ENCODE results near the gene RPL36A.

Gene RPL36A

DNA sequence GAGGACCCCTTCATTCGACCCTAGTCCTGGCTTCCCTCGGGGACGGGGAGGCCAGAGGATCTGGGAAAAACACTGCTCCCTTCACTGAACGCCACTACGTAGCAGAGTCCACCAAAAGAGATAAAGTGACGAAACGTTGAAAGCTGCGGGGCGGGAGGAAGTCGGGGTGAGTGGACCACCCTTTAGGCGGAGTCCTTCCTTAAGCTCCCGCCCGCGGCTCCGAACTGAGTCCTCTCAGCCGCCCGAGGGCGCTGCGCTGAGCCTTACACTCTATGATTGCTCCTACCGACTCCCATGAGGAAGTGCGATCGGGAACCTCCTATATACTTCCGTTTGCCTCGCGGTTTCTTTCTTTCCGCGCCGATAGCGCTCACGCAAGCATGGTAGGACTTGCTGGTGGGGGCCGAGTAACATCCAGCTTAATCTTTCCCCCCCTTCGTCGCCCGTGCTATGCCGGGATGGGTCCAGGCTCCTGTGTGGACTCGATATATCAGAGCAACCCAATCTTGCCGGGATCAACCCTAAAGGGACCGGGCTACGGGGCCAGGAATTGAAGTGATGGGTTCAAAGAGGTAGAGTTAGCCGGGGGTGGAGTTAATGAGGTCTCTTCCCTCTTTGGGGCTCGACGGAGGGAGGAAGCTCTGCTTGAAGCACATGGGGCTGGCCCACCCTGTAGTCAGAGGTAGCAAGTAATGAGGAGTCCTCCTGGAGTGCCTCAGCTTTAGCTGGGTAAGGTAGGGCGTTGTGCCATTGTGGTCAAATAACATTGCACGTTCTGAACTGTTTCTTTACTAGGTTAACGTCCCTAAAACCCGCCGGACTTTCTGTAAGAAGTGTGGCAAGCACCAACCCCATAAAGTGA lies at the start of gene RPL36A:
RPL36A (plus strand) TSS at position 348 of the 862 bp plus-strand sequence; CDS start at position 381, 33 bp downstream.
- DNase-seq (ENCODE audit: low read depth in 1 of 2, low spot score in 1 of 2): peak; percentile 47 to 69

DNA sequence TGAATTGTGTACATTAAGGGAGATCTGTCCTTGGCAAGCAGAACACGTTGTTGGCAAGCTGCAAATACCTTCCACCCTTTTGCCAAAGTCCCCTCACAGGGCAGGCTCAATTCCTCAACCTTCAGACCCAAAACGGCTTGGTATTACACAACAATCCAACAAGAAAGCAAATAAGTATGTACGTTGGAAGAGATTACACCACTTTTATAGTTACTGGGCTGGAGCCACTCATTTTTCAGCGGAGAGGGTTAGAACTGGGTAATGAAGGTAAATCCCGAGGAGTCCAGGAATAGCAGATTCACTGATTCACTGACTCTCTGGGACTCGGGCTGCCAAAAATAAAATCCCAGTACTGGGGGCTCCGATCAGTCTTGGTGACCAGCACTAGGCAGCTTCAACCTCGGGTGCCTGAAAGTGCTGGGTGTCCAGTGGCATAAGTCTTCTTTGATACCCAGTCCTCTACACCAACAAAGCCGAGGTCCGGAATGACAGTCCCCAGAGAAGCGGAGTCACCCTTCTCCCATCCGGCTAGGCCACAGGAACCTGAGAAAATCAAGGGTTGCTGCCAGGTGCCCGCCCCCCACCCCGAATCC lies 42.9 kb upstream of the RPL36A start:
- no peak for DNase-seq (ENCODE audit: low read depth in 1 of 2, low spot score in 1 of 2)

DNA sequence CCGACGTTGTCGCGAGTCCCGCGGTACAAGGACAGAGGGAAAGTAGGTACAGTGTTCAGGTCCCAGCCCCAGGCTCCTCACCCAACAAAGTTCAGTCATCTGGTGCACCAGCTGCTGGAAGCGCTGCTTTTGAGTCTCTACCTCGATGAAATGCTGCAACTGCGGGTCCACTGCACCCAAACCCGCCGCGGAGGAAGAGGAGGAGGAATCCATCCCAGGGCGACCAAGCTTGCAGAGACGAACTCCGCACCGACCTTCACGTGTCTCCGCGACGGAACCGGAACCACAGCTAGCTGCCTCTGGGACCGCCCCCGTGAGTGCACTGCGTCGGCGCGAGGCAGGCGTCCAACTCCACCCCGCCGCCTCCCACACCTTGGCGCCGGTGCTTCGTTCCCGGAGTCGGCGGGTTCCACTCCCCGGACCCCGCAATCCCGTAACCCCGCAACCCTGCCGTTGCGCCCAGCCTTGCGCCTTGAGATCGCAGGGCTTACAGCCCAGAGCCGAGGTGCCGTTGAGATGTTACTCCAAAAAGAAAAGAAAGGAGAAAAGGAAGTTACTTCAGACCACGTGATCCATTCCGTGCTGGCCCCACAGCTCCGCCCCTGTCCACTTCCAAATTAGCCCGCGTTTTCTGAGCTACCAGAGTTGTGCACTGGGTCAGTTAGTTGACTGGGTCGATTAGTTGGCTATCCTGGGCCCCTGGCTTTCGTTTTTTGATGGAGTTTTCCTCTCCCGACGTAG lies 42.2 kb upstream of the RPL36A start, which contains the start of gene TIMM8A:
TIMM8A (minus strand) TSS at position 291 of the 741 bp plus-strand sequence; CDS start at position 213, 78 bp downstream.
- DNase-seq (ENCODE audit: low read depth in 1 of 2, low spot score in 1 of 2): peak; percentile 40 to 68

DNA sequence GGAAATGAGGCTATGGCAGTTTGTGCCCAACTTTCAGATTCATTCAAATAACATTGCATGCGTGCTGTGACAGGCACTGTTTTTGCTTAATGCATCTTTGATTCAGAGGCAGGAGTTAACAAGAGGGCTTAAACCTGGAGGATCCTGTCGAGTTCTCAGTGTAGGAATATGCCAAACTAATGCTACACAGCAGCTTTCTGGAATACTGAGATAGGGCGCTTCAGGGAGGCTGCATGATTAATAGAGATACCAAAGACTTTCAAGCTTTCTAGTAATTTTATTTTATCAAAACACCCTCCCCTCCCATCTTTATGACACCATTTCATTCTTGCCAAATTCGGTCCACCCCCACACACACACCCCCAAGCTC lies 41.6 kb upstream of the RPL36A start:
- no peak for DNase-seq (ENCODE audit: low read depth in 1 of 2, low spot score in 1 of 2)

DNA sequence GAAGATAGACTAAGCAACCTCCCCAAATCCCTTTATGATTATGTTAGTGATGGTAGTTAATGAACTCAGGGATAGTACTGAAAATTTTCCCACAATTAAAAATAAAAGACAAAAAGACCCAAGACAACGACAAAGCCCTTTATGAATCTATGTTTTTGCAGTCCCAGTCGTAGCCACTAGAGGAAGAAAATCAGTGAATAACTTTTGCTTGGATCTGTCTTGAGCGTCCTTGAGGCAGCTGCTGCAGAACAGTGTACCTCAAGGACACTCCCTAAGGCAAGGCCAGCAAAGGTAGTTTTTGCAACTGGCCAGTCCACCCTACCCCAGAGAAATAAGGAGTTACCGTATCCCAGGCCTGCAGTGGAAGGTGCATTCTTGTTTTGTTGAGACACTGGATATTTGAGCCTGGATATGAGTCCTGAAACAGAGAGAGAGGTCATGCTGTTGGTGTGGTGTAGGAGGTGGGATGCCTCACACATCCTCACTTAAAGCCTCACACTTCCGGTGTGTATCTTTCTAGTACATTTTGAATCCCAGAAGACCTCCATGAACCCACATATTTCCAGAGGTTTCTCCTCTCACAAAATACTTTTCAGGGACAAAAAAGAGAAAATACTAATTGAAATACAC lies 33.5 kb upstream of the RPL36A start:
- DNase-seq (ENCODE audit: low read depth in 1 of 2, low spot score in 1 of 2): no peak

DNA sequence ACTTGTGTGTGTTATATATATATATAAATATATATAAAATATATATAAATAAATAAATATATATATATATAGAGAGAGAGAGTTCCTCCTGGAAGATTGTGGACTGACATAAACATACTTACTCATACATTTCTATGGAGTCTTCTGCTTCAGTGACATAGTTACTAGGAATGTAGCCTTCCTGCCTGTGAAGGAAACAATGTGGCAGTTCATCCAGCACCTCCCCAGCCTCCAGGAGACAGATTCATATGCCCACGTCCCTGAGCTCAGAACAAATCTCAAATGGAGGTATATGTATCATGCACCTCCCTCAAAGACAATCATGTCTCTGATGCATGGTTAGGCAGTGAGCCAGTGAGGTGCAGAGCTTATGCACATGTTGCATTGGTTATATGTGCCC lies 30.8 kb upstream of the RPL36A start:
- no peak for DNase-seq (ENCODE audit: low read depth in 1 of 2, low spot score in 1 of 2)

DNA sequence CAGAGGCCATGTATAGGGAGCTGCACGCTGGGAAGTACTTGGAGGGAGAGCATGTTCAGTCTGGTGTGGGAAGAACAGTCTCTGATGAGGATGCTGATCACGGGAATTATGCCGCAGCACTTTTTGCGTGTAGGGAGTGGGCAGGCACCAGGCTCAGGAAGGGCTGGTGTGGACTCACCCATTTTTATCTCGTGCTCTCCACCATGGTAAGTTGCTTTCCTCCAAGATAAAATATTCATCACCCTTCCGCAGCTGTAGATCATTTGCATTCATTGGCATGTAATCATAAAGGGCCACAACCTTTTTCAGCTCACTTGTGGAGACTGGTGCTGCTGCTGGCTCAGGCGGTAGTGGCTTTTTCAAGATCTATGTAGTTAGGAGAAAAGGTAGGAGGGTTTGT lies 30.4 kb upstream of the RPL36A start:
- DNase-seq (ENCODE audit: low read depth in 1 of 2, low spot score in 1 of 2): no peak

DNA sequence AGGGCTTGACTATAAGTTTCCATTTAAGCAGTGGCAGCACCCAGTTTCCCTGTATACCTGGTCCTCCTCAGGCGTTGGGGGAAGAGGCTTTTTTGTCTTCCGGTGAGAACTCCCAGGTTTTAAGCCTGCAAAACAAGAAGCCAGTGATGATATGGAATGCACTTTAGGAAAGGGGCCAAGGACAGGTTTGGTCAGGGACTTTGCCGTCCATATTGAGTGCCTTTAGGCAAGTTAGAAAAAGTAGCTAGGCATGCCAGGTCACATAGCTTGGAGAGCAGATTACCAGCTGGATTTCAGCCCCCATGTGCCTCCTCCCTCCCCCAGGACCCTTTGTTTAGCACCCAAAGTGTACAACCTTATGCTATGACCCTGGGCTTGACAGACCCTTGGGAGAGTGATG lies 28.7 kb upstream of the RPL36A start:
- no peak for DNase-seq (ENCODE audit: low read depth in 1 of 2, low spot score in 1 of 2)

DNA sequence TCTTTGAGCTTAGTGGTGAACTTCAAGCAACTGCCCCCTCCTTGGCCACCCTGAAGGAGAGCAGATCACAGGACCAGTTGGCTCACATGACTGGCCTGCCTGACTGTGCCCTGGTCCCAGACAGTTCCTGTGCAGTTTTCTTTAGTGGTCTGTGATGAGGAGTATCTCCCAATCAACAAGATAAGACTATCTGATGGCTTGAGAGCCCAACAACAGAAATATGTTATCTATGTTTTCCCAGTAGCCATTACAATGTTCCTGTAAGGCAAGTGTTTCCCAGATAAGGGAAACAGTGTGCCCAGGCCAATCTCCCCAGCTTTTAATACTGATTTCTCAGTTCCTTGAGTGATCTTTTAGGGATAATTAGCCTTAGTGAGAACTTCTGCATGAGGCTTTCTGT lies 28.1 kb upstream of the RPL36A start:
- no peak for DNase-seq (ENCODE audit: low read depth in 1 of 2, low spot score in 1 of 2)

DNA sequence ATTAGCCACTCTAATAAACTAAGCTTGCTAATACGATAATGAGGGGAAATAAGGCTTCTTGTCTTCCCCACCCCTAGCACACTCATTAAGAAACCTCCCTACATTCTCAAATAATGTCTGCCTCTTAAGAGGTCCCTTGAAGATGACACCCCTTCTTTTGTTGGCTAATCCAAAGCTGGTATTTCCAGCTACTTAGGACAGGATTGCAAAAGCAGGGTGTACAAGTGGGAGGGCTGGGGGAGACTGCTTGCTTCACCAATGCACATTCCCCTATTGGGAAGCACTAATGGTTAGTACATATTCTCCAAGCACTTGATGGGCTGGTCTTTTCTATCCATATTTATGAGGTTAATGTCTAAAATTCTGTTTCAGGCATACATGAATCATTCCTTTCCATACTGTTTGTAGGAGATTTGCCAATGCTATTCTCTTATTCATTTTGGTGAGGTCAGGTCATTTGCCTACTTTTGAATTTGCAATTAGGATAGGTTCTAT lies 25.5 kb upstream of the RPL36A start:
- DNase-seq (ENCODE audit: low read depth in 1 of 2, low spot score in 1 of 2): no peak

DNA sequence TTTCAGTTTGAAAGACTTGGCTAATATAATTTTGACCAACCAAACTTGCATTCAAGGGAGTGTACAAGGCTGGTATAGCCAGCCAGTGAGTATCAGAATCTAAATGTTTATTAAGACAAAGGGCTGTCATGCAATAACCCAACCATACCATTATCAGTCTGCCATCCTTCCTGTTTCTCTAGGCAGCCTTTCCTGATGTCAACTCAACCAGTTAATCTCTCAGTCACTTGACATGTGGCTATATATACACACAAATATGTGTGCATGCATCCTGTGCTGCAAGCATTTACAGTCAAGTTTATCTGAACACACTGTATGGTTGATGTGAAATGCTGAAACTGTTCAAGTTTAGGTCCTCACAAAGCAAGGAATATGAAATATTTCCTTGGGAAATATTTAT lies 22.0 kb upstream of the RPL36A start:
- no peak for DNase-seq (ENCODE audit: low read depth in 1 of 2, low spot score in 1 of 2)

DNA sequence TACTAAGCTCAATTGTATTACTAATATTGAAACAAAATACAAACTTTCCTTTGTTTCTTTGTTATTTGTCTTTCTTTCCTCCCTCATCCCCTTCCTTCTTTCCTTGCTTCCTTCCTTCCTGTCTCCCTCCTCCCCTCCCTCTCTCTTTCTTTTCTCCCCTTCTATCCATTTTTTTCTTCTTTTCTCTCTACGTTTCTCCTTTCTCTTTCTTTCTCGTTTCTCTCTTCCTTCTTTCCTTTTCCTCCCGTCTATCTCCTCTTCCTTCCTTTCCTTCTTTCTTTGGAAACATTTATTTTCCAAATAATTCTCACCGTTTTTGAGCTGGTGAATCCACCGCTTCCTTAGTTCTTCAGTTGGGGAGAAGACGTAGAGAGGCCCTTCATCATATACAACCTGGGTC lies 21.1 kb upstream of the RPL36A start:
- no peak for DNase-seq (ENCODE audit: low read depth in 1 of 2, low spot score in 1 of 2)

DNA sequence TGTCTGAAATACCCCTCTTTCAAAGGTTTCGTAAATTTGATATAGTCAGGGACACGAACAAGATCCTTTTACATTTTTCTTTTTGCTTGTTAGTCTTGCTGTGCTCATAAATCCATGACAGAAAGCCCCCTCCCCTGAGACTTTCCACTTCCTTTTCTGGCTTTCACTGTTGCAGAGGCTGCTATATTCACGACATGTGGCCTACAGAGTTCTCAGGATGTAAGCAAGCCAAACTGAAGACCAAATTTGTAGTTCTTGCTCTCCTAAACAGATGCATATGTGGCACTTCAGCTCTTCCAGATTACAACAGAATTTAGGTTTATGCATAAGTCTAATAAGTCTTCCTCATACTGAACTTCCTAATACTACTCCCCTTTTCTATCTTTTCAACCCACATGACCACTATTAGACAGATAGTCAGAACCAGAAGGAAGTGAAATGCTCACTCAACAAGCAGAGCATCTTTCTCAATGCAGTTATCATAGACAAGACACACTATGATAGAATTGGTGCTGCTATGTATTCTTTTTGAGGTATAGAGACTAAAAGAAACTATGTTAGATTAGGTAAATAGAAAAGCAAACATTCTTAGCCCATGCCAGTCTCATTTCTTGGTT lies 19.8 kb upstream of the RPL36A start:
- DNase-seq (ENCODE audit: low read depth in 1 of 2, low spot score in 1 of 2): no peak

DNA sequence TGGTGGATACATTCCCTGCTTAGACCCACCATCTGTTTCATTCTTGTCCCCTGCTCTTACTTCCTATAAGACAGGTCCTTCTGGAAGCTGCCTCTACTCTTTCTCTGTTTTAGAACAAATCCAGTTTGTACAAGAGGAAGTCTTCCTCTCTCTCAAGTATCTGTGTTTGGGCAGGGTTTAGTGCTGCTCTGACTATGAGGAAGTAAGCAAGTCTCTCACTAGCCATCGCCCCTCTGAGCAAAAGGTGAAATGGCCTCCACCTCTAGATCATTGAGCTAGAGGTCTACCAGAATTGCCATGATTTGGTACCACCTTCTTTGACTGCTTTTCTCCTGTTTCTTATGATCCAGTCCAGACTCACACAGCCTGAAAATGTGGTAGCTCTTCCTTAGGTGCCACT lies 13.3 kb upstream of the RPL36A start:
- no peak for DNase-seq (ENCODE audit: low read depth in 1 of 2, low spot score in 1 of 2)

DNA sequence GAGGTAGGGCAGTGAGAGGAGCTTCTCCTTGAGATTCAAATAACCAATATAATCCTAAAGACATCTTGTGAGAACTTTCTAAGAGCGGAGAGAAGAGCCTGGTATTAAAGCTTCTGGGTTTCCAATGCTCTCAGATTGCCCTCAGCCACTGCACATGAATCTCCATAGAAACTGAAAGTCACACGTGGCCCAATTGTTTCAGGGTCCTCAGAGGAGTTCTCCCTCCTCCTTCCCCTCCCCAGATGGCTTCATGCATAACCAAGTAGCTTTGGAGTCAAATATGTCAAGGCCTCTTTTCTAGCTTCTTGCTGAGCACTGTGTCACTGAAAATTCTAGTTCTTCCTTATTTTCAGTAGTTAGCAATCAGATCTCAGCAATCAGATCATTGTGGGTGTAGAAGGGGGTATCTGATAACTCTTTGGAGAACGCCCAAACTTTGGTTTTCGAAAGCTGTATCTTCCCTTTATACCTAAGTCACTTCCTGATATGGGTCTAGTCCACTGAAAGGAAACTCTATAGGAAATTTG lies 7.1 kb upstream of the RPL36A start:
- DNase-seq (ENCODE audit: low read depth in 1 of 2, low spot score in 1 of 2): no peak

DNA sequence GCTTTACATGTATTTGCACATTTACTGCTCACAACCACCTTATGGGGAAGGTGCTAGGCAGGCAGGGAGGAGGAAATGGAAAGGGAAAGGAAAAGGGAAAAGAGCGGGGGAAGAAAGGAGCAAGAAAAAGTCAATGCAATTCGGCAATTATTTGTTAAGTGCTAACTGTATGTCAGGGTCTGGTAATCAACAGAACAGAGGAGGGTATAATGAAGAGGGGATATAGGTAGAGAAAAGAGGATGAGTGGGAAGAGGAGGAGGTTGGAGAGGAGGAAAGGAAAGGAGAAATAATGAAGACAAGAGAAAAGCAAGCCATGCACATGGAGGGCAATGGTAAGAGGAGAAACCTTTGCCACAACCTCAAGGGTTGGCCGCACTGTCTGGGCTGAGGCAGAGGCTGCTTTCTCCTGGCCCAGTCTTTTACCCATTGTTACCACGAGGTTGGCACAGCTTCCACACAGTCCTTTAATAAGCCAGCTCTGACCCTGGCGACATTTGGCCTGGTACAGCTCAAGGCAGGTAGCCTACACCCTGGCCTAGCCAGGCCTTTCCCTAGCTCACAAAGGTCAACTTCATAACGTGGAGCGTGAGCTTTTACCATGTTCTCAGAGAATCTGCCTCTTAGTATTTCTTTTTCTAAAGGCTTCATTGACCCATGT lies 5.7 kb upstream of the RPL36A start:
- DNase-seq (ENCODE audit: low read depth in 1 of 2, low spot score in 1 of 2): no peak

DNA sequence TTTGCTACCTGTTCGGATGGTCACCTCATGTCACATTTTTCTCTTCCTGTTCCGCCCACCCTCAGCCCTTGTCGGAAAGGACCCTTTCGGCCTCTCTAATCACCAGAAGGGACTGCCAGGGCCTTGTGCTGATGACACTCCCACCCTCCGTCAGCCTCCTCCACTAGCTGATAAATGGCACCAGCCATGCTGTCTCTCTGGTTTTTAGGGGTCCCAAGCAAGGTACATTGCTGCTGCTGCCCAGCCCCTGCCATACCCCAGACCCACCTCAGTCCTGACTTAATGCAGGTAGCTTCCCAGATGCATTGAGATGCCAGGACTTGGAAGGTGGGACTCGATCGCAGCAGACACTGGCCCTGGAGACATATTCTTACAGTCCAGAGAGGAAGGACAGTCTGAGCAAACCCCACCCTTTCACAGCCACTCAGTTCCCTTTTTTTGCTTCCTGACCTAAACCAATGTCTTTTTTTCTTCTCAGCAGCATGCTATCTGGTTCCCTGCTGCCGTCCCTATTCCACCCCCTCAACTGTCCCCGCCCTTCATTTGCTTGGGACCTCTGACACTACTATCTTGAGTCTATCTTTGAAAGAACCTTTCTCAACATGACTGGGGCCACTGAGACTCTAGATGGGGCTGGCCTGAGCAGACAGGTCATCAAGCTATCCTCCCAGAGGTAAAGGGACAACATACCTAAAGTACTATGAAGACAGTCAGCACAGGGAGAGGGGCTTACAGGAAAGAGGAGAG lies 4.8 kb upstream of the RPL36A start, which contains the start of gene BTK:
BTK (minus strand) TSS at position 397 of the 747 bp plus-strand sequence. CDS start 10,907 bp downstream, outside the sequence.
- no peak for DNase-seq (ENCODE audit: low read depth in 1 of 2, low spot score in 1 of 2)

DNA sequence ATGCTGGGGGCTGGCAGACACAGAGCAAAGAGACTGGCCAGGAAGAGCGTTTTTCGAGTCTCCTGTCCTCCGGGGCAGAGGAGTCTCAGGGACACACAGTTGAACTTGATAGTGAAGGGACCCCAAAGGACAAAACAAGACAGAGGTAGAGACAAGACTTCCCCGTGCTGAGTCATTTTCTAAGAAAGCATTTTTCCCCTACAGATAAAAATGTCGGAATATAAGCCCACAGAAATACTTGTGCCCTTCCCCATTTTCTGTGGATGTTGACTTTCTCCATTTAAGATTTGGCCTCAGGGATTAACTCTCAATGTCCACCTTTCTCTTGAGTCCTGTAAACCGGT lies 4.3 kb upstream of the RPL36A start:
- no peak for DNase-seq (ENCODE audit: low read depth in 1 of 2, low spot score in 1 of 2)

DNA sequence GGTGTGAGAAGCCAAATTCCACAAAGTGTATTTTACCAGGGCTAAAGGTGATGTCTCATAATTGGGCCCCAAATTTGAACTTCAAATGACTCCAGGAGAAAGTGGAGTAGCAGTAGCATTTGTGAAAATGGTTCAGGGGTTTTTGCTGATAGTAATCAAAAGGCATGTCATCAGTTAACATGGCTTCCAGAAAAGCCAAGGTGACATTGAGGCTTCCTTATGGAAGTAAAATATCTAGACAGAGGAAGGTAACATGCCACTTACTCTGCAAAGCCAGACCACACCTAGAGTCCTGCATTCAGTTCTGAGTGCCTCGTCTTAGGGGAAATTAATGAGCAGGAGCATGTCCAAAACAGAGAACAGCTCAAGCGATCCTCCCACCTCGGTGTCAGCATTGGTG lies 2.2 kb upstream of the RPL36A start:
- DNase-seq (ENCODE audit: low read depth in 1 of 2, low spot score in 1 of 2): no peak

All from activated T-helper 1 cell treated with anti-CD3 and anti-CD28 coated beads, Interleukin-2, amount 50 U/mL, for 16 hours (primary cell).